Measurements from ENCODE around the gene BCL2L2.

GRCh38 chr14:23356662-23357061 lies 50.0 kb downstream of the BCL2L2 start:
- TF ChIP-seq CTCF (conservative IDR thresholded peaks at IDR 0.05) (no peak), ZFX (IDR thresholded peaks at IDR 0.05) (no peak)

Data from C4-2B (cell line).